HEK293 (cell line): Measurements from ENCODE around the gene SLC25A45.

Source experiments
- CTCF ChIA-PET: fragments of 350-600 bp; formaldehyde crosslinking; extraction: SDS; loops from one replicate; lab custom pipeline; 2021; ENCODE audit warnings: antibody characterized with exemption; lab: Yijun Ruan, JAX
- POLR2A ChIA-PET: fragments of 300-600 bp; formaldehyde crosslinking; extraction: SDS; loops from one replicate; lab custom pipeline; 2020; ENCODE audit warnings: antibody characterized with exemption, inconsistent platforms; lab: Yijun Ruan, JAX
- H3K27ac ChIP-seq: fragments of 200-500 bp; sonication (Bioruptor generic); 2 replicates; pipeline ENCODE4 v1.5.1; 2014; ENCODE audit warnings: low read depth, low read length, control low read depth, inconsistent platforms; ENCODE audit errors: extremely low read depth
- H3K36me3 ChIP-seq, 2 experiments: fragments of 200-500 bp in 1 of 2; sonication (Bioruptor generic) in 1 of 2; 1 replicate in 1 of 2; 2 replicates in 1 of 2; pipeline ENCODE4 v1.5.1; 2014 to 2017; ENCODE audit warnings: inconsistent platforms in 2 of 2, low read length in 2 of 2; ENCODE audit not compliant: control insufficient read depth in 2 of 2, insufficient read depth in 1 of 2
- H3K4me1 ChIP-seq: fragments of 200-500 bp; sonication (Bioruptor generic); 2 replicates; pipeline ENCODE4 v1.5.1; 2014; ENCODE audit warnings: mild to moderate bottlenecking, low read length, inconsistent platforms; ENCODE audit not compliant: control insufficient read depth, insufficient read depth
- H3K4me3 ChIP-seq: 2 replicates; pipeline ENCODE4 v1.5.1; 2011; ENCODE audit warnings: low read depth, mild to moderate bottlenecking, control low read depth, low read length, moderate library complexity
- H3K9me3 ChIP-seq: fragments of 200-500 bp; sonication (Bioruptor generic); 2 replicates; pipeline ENCODE4 v1.5.1; 2014; ENCODE audit warnings: low read depth, low read length, inconsistent platforms; ENCODE audit not compliant: control insufficient read depth, insufficient read depth
- GLIS2 ChIP-seq: fragments of 450-650 bp; formaldehyde crosslinking; IDR thresholded peaks from 2 replicates; pipeline ENCODE4 v1.5.1; 2016; ENCODE audit warnings: missing biosample characterization, missing genetic modification characterization
- IKZF3 ChIP-seq: fragments of 450-650 bp; IDR thresholded peaks from 2 replicates; pipeline ENCODE4 v1.5.0; 2018; ENCODE audit warnings: missing biosample characterization, mild to moderate bottlenecking, missing genetic modification characterization, moderate library complexity
- INSM2 ChIP-seq: fragments of 450-650 bp; formaldehyde crosslinking; IDR thresholded peaks from 2 replicates; pipeline ENCODE4 v1.5.1; 2016; ENCODE audit warnings: missing biosample characterization, missing genetic modification characterization
- KLF10 ChIP-seq: fragments of 450-650 bp; IDR thresholded peaks from 2 replicates; pipeline ENCODE4 v1.5.1; 2018; ENCODE audit warnings: missing biosample characterization, mild to moderate bottlenecking, missing genetic modification characterization
- KLF17 ChIP-seq: fragments of 450-650 bp; formaldehyde crosslinking; IDR thresholded peaks from 2 replicates; pipeline ENCODE4 v1.5.1; 2016; ENCODE audit warnings: missing biosample characterization, missing genetic modification characterization
- KLF9 ChIP-seq: fragments of 450-650 bp; formaldehyde crosslinking; IDR thresholded peaks from 2 replicates; pipeline ENCODE4 v1.5.1; 2016; ENCODE audit warnings: missing biosample characterization, missing genetic modification characterization, low read depth
- OVOL3 ChIP-seq: fragments of 450-650 bp; formaldehyde crosslinking; IDR thresholded peaks from 2 replicates; pipeline ENCODE4 v1.5.1; 2016; ENCODE audit warnings: missing biosample characterization, missing genetic modification characterization
- PRDM10 ChIP-seq: fragments of 450-650 bp; formaldehyde crosslinking; IDR thresholded peaks from 2 replicates; pipeline ENCODE4 v1.5.1; 2016; ENCODE audit warnings: missing biosample characterization, missing genetic modification characterization
- RBAK ChIP-seq: fragments of 450-650 bp; formaldehyde crosslinking; IDR thresholded peaks from 2 replicates; pipeline ENCODE4 v1.5.1; 2016; ENCODE audit warnings: missing biosample characterization, missing genetic modification characterization
- TSHZ1 ChIP-seq: fragments of 450-650 bp; formaldehyde crosslinking; IDR thresholded peaks from 2 replicates; pipeline ENCODE4 v1.5.1; 2016; ENCODE audit warnings: missing biosample characterization, missing genetic modification characterization, borderline replicate concordance
- ZBTB20 ChIP-seq: fragments of 450-650 bp; formaldehyde crosslinking; IDR thresholded peaks from 2 replicates; pipeline ENCODE4 v1.5.1; 2016; ENCODE audit warnings: missing biosample characterization, missing genetic modification characterization
- ZBTB48 ChIP-seq: fragments of 450-650 bp; formaldehyde crosslinking; IDR thresholded peaks from 2 replicates; pipeline ENCODE4 v1.5.1; 2016; ENCODE audit warnings: missing biosample characterization, missing genetic modification characterization
- ZEB2 ChIP-seq: fragments of 450-650 bp; formaldehyde crosslinking; IDR thresholded peaks from 2 replicates; pipeline ENCODE4 v1.5.1; 2016; ENCODE audit warnings: missing biosample characterization, missing genetic modification characterization
- ZFP69B ChIP-seq: fragments of 450-650 bp; formaldehyde crosslinking; IDR thresholded peaks from 2 replicates; pipeline ENCODE4 v1.5.1; 2016; ENCODE audit warnings: missing biosample characterization, missing genetic modification characterization
- ZNF221 ChIP-seq: fragments of 450-650 bp; formaldehyde crosslinking; IDR thresholded peaks from 2 replicates; pipeline ENCODE4 v1.5.1; 2017; ENCODE audit warnings: missing biosample characterization, missing genetic modification characterization, borderline replicate concordance
- ZNF311 ChIP-seq: fragments of 450-650 bp; formaldehyde crosslinking; IDR thresholded peaks from 2 replicates; pipeline ENCODE4 v1.5.1; 2017; ENCODE audit warnings: missing biosample characterization, missing genetic modification characterization, borderline replicate concordance
- ZNF366 ChIP-seq: fragments of 450-650 bp; formaldehyde crosslinking; conservative IDR thresholded peaks from 2 replicates; pipeline ENCODE4 v1.5.1; 2016; ENCODE audit warnings: missing biosample characterization, missing genetic modification characterization
- ZNF391 ChIP-seq: fragments of 450-650 bp; formaldehyde crosslinking; IDR thresholded peaks from 2 replicates; pipeline ENCODE4 v1.5.1; 2016; ENCODE audit warnings: low read depth, missing biosample characterization, missing genetic modification characterization, borderline replicate concordance
- ZNF521 ChIP-seq: fragments of 450-650 bp; formaldehyde crosslinking; IDR thresholded peaks from 2 replicates; pipeline ENCODE4 v1.5.1; 2017; ENCODE audit warnings: missing biosample characterization, mild to moderate bottlenecking, missing genetic modification characterization
- ZNF530 ChIP-seq: fragments of 450-650 bp; formaldehyde crosslinking; IDR thresholded peaks from 2 replicates; pipeline ENCODE4 v1.5.1; 2016; ENCODE audit warnings: low read depth, missing biosample characterization, missing genetic modification characterization
- ZNF558 ChIP-seq: fragments of 450-650 bp; formaldehyde crosslinking; IDR thresholded peaks from 2 replicates; pipeline ENCODE4 v1.5.1; 2016; ENCODE audit warnings: missing biosample characterization, missing genetic modification characterization
- ZNF600 ChIP-seq: fragments of 450-650 bp; formaldehyde crosslinking; IDR thresholded peaks from 2 replicates; pipeline ENCODE4 v1.5.1; 2016; ENCODE audit warnings: missing biosample characterization, missing genetic modification characterization
- ZNF621 ChIP-seq: fragments of 450-650 bp; formaldehyde crosslinking; IDR thresholded peaks from 2 replicates; pipeline ENCODE4 v1.5.1; 2017; ENCODE audit warnings: missing biosample characterization, missing genetic modification characterization
- ZSCAN4 ChIP-seq: fragments of 450-650 bp; formaldehyde crosslinking; IDR thresholded peaks from 2 replicates; pipeline ENCODE4 v1.5.1; 2017; ENCODE audit warnings: missing biosample characterization, missing genetic modification characterization

The SLC25A45 gene

GRCh38 chr11:65429724-65430405, 47.4 kb upstream of the SLC25A45 start (continued):
- peak; percentile 42; the same call in 1 of the 2 replicates for TF ChIP-seq ZNF366
- peak; percentile 9; the same call in 1 of the 2 replicates for TF ChIP-seq INSM2 (tag by site-specific recombination)
- TF ChIP-seq ZBTB20 (tag by site-specific recombination) = peak; percentile 98
- peak; percentile 68; the same call in 1 of the 2 replicates for TF ChIP-seq ZNF600 (tag by site-specific recombination)
- no peak for TF ChIP-seq IKZF3 (tag by site-specific recombination)
- peak; percentile 65; the same call in 1 of the 2 replicates for TF ChIP-seq ZFP69B
- TF ChIP-seq ZBTB48 (tag by site-specific recombination) = peak; percentile 65
- TF ChIP-seq PRDM10 = peak; percentile 61
- no peak for TF ChIP-seq KLF9 (tag by site-specific recombination)
- no peak for TF ChIP-seq ZNF311 (tag by site-specific recombination)
- TF ChIP-seq GLIS2 (tag by site-specific recombination) = 0 out of 2 replicates have a peak, but pooled peaks have one; percentile 15
- TF ChIP-seq ZNF391 = no peak
- no peak for TF ChIP-seq RBAK (tag by site-specific recombination)
- no peak for TF ChIP-seq ZNF621 (tag by site-specific recombination)

GRCh38 chr11:65429068-65429681, 46.7 kb upstream of the SLC25A45 start:
- CTCF ChIA-PET = interaction anchor here (0.5 to 1.3 kb wide), 3 partner anchors 13 to 81 kb away, joined by 3 to 6 read pairs (median 3); no protein-coding TSS in a partner anchor
- POLR2A ChIA-PET = interaction anchor here (1.0 to 16.9 kb wide), 7 partner anchors 9 to 70 kb away, joined by 3 to 1129 read pairs (median 6); partner anchors contain the start of genes FRMD8 and MALAT1
- Histone ChIP-seq H3K27ac (peak overlapping the region; percentile 55; the same call in 1 of the 2 replicates), H3K4me1 (no peaks in the 10 kb centered on the region), H3K4me3 (peak overlapping the region; percentile 68), H3K36me3 (peaks cover 0 to 51% of the 10 kb centered on the region in 2 experiments; a peak in 1 of 3 replicates), H3K9me3 (no peaks in the 10 kb centered on the region)
- no peak for TF ChIP-seq ZNF221
- no peak for TF ChIP-seq KLF10
- TF ChIP-seq KLF17 (tag by site-specific recombination) = 0 out of 2 replicates have a peak, but pooled peaks have one; percentile 18
- no peak for TF ChIP-seq TSHZ1
- TF ChIP-seq OVOL3 (tag by site-specific recombination) = no peak
- TF ChIP-seq ZEB2 (tag by site-specific recombination) = 0 out of 2 replicates have a peak, but pooled peaks have one; percentile 42
- TF ChIP-seq ZNF558 (tag by site-specific recombination) = no peak
- TF ChIP-seq ZSCAN4 (tag by site-specific recombination) = peak; percentile 91
- no peak for TF ChIP-seq ZNF530 (tag by site-specific recombination)
- TF ChIP-seq ZNF521 = no peak
